ENCODE data around the gene KCNA3.

The KCNA3 gene

DNA sequence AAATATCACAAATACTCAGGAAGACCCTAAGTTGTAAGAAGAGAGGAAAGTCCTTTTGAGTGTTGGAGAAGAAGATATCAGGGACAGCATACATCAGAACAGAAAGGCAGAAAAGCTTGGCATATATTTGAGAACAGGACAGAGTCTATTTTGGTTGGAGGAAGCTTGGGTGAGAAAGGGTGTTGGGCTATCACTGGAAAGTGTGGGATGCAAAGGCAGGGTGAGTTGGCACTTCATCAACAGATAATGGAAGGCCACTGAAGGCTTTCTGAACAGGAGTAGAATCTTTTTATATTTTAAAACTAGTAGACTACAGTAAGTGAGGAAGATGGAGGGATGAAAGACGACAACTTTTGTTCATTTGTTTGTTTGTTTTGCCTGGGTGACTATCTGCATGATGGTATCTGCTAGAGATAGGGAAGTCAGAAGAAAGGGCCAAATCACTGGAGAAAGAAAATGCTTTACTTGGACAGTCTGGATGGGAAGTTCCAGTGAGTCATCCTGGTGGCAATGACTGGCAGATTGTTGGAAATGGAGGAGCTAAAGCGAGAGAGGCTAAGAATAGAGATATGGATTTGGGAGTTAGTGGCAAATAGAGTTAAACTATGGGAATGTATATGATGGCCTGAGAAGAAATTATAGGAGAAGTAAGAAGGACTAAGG, 34.9 kb downstream of the KCNA3 start:
- DNase-seq (ENCODE audit: extremely low spot score) = no peak
- CTCF ChIA-PET = no interaction called here

DNA sequence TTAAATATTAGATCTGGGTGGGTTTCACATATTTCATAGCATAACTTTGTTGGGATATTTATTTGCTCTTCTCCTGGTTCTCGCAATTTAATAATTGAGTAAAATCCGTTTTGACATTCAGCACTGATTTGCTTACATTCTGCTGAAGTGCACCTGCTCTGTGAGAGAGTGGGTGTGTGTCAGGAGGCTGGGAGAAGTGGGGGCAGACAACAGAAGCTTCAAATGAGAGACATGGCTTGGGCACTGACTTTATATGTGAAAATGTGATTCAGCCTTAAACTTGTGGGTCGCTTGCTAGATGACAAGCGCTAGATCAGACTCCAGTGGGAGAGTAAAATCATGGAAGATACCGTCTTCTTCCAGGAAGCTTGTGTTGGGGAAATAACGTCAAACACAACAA, 36.2 kb downstream of the KCNA3 start:
- DNase-seq (ENCODE audit: extremely low spot score) = no peak
- TF ChIP-seq ARNT (IDR thresholded peaks at IDR 0.05) = no peak
- TF ChIP-seq L3MBTL2 (conservative IDR thresholded peaks at IDR 0.05) = no peak
- no peak for TF ChIP-seq BHLHE40 (IDR thresholded peaks at IDR 0.05; ENCODE audit: borderline replicate concordance)
- no peak for TF ChIP-seq LEF1 (IDR thresholded peaks at IDR 0.05; ENCODE audit: borderline replicate concordance)
- ChIA-PET POLR2A (no interaction called here), CTCF (interaction anchor here (0.6 to 1.0 kb wide), 3 partner anchors 127 to 582 kb away, joined by 3 read pairs; no protein-coding TSS in a partner anchor)

More for the DNA sequence above, 34.9 kb downstream of the KCNA3 start:
- no peak for TF ChIP-seq ELF4 (IDR thresholded peaks at IDR 0.05)
- no peak for TF ChIP-seq SUZ12 (IDR thresholded peaks at IDR 0.05)
- no peak for TF ChIP-seq TARDBP (IDR thresholded peaks at IDR 0.05)
- no peak for TF ChIP-seq FOXM1 (IDR thresholded peaks at IDR 0.05; ENCODE audit: borderline replicate concordance)
- TF ChIP-seq L3MBTL2 (conservative IDR thresholded peaks at IDR 0.05) = no peak
- no peak for TF ChIP-seq FOXK2 (IDR thresholded peaks at IDR 0.05)
- no peak for TF ChIP-seq ARNT (IDR thresholded peaks at IDR 0.05)
- TF ChIP-seq ZNF384 (IDR thresholded peaks at IDR 0.05) = no peak
- no peak for TF ChIP-seq CTBP1 (IDR thresholded peaks at IDR 0.05; ENCODE audit: borderline replicate concordance)
- no peak for TF ChIP-seq NFRKB (IDR thresholded peaks at IDR 0.05)
- no peak for TF ChIP-seq HDGF (IDR thresholded peaks at IDR 0.05; ENCODE audit: borderline replicate concordance)
- no peak for TF ChIP-seq LEF1 (IDR thresholded peaks at IDR 0.05; ENCODE audit: borderline replicate concordance)
- TF ChIP-seq BHLHE40 (IDR thresholded peaks at IDR 0.05; ENCODE audit: borderline replicate concordance) = no peak
- TF ChIP-seq SP1 (IDR thresholded peaks at IDR 0.05) = no peak
- TF ChIP-seq, protein P1, sequence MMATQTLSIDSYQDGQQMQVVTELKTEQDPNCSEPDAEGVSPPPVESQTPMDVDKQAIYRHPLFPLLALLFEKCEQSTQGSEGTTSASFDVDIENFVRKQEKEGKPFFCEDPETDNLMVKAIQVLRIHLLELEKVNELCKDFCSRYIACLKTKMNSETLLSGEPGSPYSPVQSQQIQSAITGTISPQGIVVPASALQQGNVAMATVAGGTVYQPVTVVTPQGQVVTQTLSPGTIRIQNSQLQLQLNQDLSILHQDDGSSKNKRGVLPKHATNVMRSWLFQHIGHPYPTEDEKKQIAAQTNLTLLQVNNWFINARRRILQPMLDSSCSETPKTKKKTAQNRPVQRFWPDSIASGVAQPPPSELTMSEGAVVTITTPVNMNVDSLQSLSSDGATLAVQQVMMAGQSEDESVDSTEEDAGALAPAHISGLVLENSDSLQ (IDR thresholded peaks at IDR 0.05) = no peak
- POLR2A ChIA-PET = no interaction called here

DNA sequence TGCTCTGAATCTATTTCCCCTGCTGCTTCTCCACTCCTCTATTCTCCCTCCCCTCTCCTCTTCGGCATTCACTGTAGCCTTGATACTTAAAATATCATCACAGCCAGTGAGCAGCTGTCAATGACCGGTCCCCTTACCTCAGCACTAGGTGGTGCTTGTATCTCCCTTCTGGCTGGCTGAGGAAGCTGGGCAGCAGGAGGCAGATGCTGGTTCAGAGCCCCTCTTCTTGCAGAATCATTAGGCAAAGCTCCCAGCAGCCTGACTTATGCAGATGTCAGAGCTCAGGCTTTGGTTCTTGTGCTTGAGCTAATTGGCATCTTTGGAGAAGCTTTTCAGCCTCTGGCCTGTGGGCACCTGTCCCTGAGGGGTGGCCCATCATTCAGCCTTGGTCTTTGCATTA, 36.7 kb downstream of the KCNA3 start:
- no peak for TF ChIP-seq BHLHE40 (IDR thresholded peaks at IDR 0.05; ENCODE audit: borderline replicate concordance)
- TF ChIP-seq, protein P1 (IDR thresholded peaks at IDR 0.05) = no peak
- no peak for TF ChIP-seq LEF1 (IDR thresholded peaks at IDR 0.05; ENCODE audit: borderline replicate concordance)
- no peak for TF ChIP-seq ARNT (IDR thresholded peaks at IDR 0.05)
- TF ChIP-seq FOXM1 (IDR thresholded peaks at IDR 0.05; ENCODE audit: borderline replicate concordance) = no peak
- TF ChIP-seq TARDBP (IDR thresholded peaks at IDR 0.05) = no peak
- no peak for TF ChIP-seq FOXK2 (IDR thresholded peaks at IDR 0.05)
- TF ChIP-seq ELF4 (IDR thresholded peaks at IDR 0.05) = no peak
- TF ChIP-seq SP1 (IDR thresholded peaks at IDR 0.05) = no peak
- TF ChIP-seq FOXA1 (IDR thresholded peaks at IDR 0.05) = no peak
- TF ChIP-seq L3MBTL2 (conservative IDR thresholded peaks at IDR 0.05) = no peak
- no peak for TF ChIP-seq NFRKB (IDR thresholded peaks at IDR 0.05)
- TF ChIP-seq CTBP1 (IDR thresholded peaks at IDR 0.05; ENCODE audit: borderline replicate concordance) = no peak
- TF ChIP-seq ZNF384 (IDR thresholded peaks at IDR 0.05) = no peak
- no peak for TF ChIP-seq SUZ12 (IDR thresholded peaks at IDR 0.05)
- no peak for TF ChIP-seq HDGF (IDR thresholded peaks at IDR 0.05; ENCODE audit: borderline replicate concordance)
- CTCF ChIA-PET = interaction anchor here (0.5 to 1.0 kb wide), 3 partner anchors 100 to 144 kb away, joined by 3 read pairs; no protein-coding TSS in a partner anchor
- POLR2A ChIA-PET = no interaction called here
- DNase-seq (ENCODE audit: extremely low spot score) = no peak

DNA sequence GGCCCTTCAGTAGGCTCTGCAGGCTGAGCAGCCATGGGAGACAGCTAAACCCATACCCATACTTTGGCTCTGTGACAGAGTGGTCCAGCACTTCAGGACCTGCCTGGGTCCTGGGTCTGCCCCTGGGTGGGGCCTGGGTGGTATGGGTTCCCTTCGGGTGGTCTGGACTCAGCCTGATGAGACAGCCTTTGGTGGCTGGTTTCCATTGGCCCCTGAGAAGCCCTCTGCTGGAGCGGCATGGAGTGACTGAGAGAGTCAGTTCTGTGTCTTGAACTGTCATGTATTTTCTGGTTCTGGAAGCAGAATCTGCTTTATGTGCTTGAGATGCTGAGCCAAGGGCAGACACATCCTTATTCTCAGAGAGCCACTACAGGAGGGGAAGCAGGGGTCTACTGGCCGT, 37.3 kb downstream of the KCNA3 start:
- TF ChIP-seq SP1 (IDR thresholded peaks at IDR 0.05) (no peak), L3MBTL2 (conservative IDR thresholded peaks at IDR 0.05) (no peak), LEF1 (IDR thresholded peaks at IDR 0.05; ENCODE audit: borderline replicate concordance) (no peak)
- TF ChIP-seq, protein P1 (IDR thresholded peaks at IDR 0.05) = no peak
- CTCF ChIA-PET = interaction anchor here (0.8 kb wide), 1 partner anchor 128 kb away, joined by 3 read pairs; no protein-coding TSS in a partner anchor
- no peak for DNase-seq (ENCODE audit: extremely low spot score)
- POLR2A ChIA-PET = no interaction called here

DNA sequence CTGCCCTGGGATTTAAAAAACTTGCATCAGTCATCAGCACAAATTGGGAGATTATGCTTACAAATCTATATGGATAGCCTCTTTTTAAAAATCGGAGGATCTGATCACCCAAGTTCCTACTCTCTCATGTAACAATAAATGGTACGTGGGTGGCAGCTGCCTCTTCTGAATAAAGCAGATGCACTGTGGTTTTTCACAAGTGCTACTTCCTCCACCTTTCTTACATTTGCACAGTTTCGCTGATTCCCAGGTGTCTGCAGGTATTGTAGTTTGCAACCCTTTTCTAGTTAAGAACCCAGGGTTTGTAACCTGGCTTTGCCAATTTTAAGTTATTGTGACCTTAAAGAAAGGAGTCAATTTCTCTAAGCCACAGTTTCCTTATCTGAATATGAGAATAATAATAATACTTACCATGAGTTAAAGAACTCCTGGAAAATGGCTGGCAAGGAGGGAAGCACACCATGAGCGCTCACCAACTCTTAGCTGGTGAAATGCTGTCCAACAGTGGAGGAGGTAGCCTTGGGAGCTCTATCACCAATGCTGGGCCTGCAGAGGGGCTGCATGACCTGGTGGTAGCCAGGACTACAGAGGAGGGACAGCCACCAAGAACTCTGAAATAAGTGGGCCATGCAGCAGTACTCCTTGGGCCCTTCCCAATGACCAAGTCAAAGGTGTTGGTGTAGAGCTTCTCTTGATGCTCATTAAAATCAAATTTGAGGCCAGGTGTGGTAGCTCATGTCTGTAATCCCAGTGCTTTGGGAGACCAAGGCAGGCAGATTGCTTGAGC, 38.4 kb downstream of the KCNA3 start:
- POLR2A ChIA-PET = no interaction called here

More for the DNA sequence above, 38.4 kb downstream of the KCNA3 start:
- TF ChIP-seq TARDBP (IDR thresholded peaks at IDR 0.05) (no peak), SP1 (IDR thresholded peaks at IDR 0.05) (no peak), CTBP1 (IDR thresholded peaks at IDR 0.05; ENCODE audit: borderline replicate concordance) (no peak), SUZ12 (IDR thresholded peaks at IDR 0.05) (no peak), ARNT (IDR thresholded peaks at IDR 0.05) (no peak), LEF1 (IDR thresholded peaks at IDR 0.05; ENCODE audit: borderline replicate concordance) (no peak), NFRKB (IDR thresholded peaks at IDR 0.05) (no peak), BHLHE40 (IDR thresholded peaks at IDR 0.05; ENCODE audit: borderline replicate concordance) (no peak), FOXM1 (IDR thresholded peaks at IDR 0.05; ENCODE audit: borderline replicate concordance) (no peak), FOXA1 (IDR thresholded peaks at IDR 0.05) (no peak), FOXK2 (IDR thresholded peaks at IDR 0.05) (no peak), ELF4 (IDR thresholded peaks at IDR 0.05) (no peak)
- TF ChIP-seq, protein P1 (IDR thresholded peaks at IDR 0.05) = no peak
- CTCF ChIA-PET = interaction anchor here (0.7 kb wide), 1 partner anchor 13 kb away, joined by 3 read pairs; no protein-coding TSS in a partner anchor
- DNase-seq (ENCODE audit: extremely low spot score) = no peak
